Ovary (tissue), 9 donors: Measurements from ENCODE around the gene ZNF746. TPM values are rescaled to one million over a fixed set of nuclear protein-coding genes. Genes with fewer than 3 reads are reported as not detected.

Experiments used
- DNase-seq, 5 donors: peaks; one replicate each; pipeline ENCODE4 v3.0.0-alpha.2; 2019 to 2020
- H3K27ac ChIP-seq, 2 donors: fragments of 200-600 bp; one replicate each; pipeline versions ENCODE4 v1.5.1 to v1.8.0; 2019 to 2022
- H3K27me3 ChIP-seq: fragments of 200-600 bp; one replicate; pipeline ENCODE4 v1.8.0; 2022
- H3K36me3 ChIP-seq: fragments of 200-600 bp; sonication (generic); one replicate; pipeline ENCODE4 v1.5.1; 2019
- H3K4me1 ChIP-seq: one replicate; pipeline ENCODE4 v1.8.1; 2013; ENCODE audit warnings: mild to moderate bottlenecking, moderate library complexity; ENCODE audit not compliant: insufficient read depth
- H3K4me3 ChIP-seq: fragments of 200-600 bp; sonication (generic); one replicate; pipeline ENCODE4 v1.5.1; 2017
- H3K9me3 ChIP-seq, 2 donors: fragments of 200-600 bp in 1 of 2; sonication (generic) in 1 of 2; one replicate each; pipeline versions ENCODE4 v1.5.1 to v1.8.1; 2013 to 2019; ENCODE audit warnings: mild to moderate bottlenecking in 1 of 2, moderate library complexity in 1 of 2
- EP300 ChIP-seq: sonication (generic); formaldehyde crosslinking; IDR thresholded peaks from one replicate; pipeline ENCODE4 v1.6.1; 2017; ENCODE audit warnings: antibody characterized with exemption
- POLR2A ChIP-seq: fragments of 450-650 bp; IDR thresholded peaks from one replicate; pipeline ENCODE4 v1.6.1; 2017; ENCODE audit warnings: antibody characterized with exemption, mild to moderate bottlenecking, moderate library complexity
- WGBS, 3 donors: extraction: QIAGEN DNeasy Blood & Tissue Kit in 1 of 3; methylation state at CpG; one replicate each; pipeline versions ENCODE4 v1.1.5 to v1.1.7; 2013 to 2017; 5-methylcytosine and 5-hydroxymethylcytosine counted together
- intact Hi-C, 4 donors: fragments of 100-400 bp; cut with DNase I; formaldehyde crosslinking; loops; one replicate each; pipeline versions ENCODE4 v1.11.0 to v1.15.1; 2022 to 2023
- polyA plus RNA-seq, 2 donors: library from polyadenylated mRNA; stranded (reverse); fragments of 200-250 nt in 1 of 2; fragments of 350-450 nt in 1 of 2; fragmentation: Illumina TruSeq in 1 of 2; extraction: RNeasy Lipid Tissue Mini Kit (QIAGEN cat#74804) in 1 of 2; gene quantifications; one replicate each; pipeline ENCODE4 v1.2.3, GENCODE V29; 2013 to 2014
- total RNA-seq, 7 donors: library from RNA; depleted of rRNA in 2 of 7; stranded (reverse); fragments of >200 nt in 2 of 7; fragmentation: NEBNext Ultra II Directional in 3 of 7; extraction: Animal tissue kit (Norgen Biotek cat#: 25700) in 3 of 7; gene quantifications; one replicate each; pipeline versions ENCODE4 v1.1.0 to v1.2.4, GENCODE V29; 2016 to 2023
- TF ChIP-seq, protein P1 (sequence below), 3 donors: fragments of 450-650 bp in 2 of 3; fragments of 200-600 bp in 1 of 3; IDR thresholded peaks; one replicate each; pipeline versions ENCODE4 v1.5.1 to v1.8.0; 2016 to 2022; ENCODE audit warnings: antibody characterized with exemption in 3 of 3, mild to moderate bottlenecking in 1 of 3
- donor health status: DM: no; HTN: no; CAD: no; lungs with moderate emphysema.
- donor health status: DM: no; HTN: no; CAD: no.
- donor health status: Bipolar disorder and iron deficiency.
- donor health status: DM: yes; HTN: yes; CAD: no.
- donor health status: DM: no; HTN: no; CAD: no.
- donor health status: DM: yes; HTN: yes; CAD: no.

The ZNF746 gene
- total and polyA plus RNA-seq, 9 donors = 5.9 to 19.3 (median 15.6) TPM

- Histone ChIP-seq H3K27me3 (no peaks in the 10 kb centered on the region), H3K36me3 (no peaks in the 10 kb centered on the region), H3K4me3 (peak within 1 kb of the TSS; percentile 56), H3K9me3 (no peaks in the 10 kb centered on the region), H3K4me1 (peaks cover 9% of the 10 kb centered on the region), H3K27ac (peak within 1 kb of the TSS; percentile 60 to 80)
- no peak for TF ChIP-seq POLR2A
- TF ChIP-seq, protein P1, sequence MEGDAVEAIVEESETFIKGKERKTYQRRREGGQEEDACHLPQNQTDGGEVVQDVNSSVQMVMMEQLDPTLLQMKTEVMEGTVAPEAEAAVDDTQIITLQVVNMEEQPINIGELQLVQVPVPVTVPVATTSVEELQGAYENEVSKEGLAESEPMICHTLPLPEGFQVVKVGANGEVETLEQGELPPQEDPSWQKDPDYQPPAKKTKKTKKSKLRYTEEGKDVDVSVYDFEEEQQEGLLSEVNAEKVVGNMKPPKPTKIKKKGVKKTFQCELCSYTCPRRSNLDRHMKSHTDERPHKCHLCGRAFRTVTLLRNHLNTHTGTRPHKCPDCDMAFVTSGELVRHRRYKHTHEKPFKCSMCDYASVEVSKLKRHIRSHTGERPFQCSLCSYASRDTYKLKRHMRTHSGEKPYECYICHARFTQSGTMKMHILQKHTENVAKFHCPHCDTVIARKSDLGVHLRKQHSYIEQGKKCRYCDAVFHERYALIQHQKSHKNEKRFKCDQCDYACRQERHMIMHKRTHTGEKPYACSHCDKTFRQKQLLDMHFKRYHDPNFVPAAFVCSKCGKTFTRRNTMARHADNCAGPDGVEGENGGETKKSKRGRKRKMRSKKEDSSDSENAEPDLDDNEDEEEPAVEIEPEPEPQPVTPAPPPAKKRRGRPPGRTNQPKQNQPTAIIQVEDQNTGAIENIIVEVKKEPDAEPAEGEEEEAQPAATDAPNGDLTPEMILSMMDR (IDR thresholded peaks at IDR 0.05) = peak in 2 of 3 donors; percentile 43 to 53
- peak; percentile 68 to 85 (median 75) for DNase-seq
- intact Hi-C loops = no loop called here
- 0 to 1% (median 1%) methylated on average over 50 to 64 of the region's 64 CpGs for WGBS, 3 donors
Measured at GRCh38 chr7:149460493-149461277, 36.9 kb downstream of the ZNF746 start, which contains the start of gene ZNF777. ZNF777 (minus strand) TSS chr7:149461062; CDS start chr7:149456022, 5,040 bp downstream.

DNA sequence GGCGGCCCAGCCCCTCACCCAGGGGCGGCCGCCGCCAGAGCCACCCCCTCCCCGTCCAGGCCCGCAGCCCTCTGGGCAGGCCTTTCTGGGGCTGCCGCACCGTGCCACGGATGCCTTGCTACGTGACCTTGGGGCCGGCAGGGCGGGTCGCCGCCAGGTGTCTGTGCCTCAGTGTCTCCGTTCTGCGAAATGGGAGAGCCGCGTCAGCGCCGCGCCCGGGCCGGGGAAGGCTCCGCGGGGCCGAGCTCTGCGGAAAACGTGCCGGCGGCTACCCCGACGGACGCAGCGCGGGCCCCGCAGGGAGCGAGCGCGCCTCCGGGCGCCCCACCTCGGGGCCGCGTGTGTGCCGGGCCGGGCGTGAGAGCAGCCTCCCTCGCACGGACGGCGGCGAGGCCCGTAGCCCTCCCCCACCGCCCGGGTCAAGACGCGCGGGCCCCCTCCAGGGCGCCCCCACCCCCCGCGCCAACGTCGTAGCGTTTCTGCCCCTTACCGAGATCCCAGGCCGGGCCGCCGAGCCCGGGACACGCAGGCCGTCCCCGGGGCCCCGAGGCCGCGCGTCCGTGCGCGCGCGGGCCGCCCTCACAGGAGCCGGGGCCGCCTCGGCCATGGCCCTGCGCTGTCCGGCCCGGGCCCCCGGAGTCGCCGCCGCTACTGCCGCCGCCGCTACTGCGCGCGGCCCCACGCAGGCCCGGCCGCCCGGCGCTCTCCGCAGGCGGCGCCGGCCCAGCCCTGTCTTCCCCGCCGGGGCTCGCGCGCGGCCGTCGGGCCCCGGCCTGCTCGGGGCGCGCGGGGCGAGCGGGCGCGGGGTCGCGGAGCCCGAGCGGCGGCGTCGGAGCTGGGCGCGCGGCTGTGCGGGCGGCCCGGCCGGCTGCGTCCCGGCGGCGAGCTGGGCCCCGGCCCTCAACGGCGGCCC, 37.8 kb downstream of the ZNF746 start:
- Histone ChIP-seq H3K9me3 (no peaks in the 10 kb centered on the region), H3K27ac (peak overlapping the region; percentile 39 to 80), H3K4me1 (peaks cover 9% of the 10 kb centered on the region), H3K4me3 (peak overlapping the region; percentile 56), H3K27me3 (no peaks in the 10 kb centered on the region), H3K36me3 (no peaks in the 10 kb centered on the region)
- WGBS, 3 donors = 0% methylated on average over 46 to 145 of the region's 145 CpGs
- intact Hi-C loops = no loop called here
- TF ChIP-seq POLR2A (no peak), EP300 (no peak)
- TF ChIP-seq, protein P1 (IDR thresholded peaks at IDR 0.05) = no peak
- no peak for DNase-seq

- TF ChIP-seq POLR2A (no peak), EP300 (no peak)
- TF ChIP-seq, protein P1 (IDR thresholded peaks at IDR 0.05) = no peak
- WGBS, 3 donors = 5 to 10% (median 7%) methylated on average over 15 to 17 of the region's 17 CpGs
- intact Hi-C loops = no loop called here
- Histone ChIP-seq H3K27ac (peak overlapping the region; percentile 39 to 50), H3K4me3 (peak overlapping the region; percentile 56), H3K9me3 (no peaks in the 10 kb centered on the region), H3K4me1 (peaks cover 9% of the 10 kb centered on the region), H3K27me3 (no peaks in the 10 kb centered on the region), H3K36me3 (no peaks in the 10 kb centered on the region)
- DNase-seq = no peak
Measured at GRCh38 chr7:149459201-149459539, 38.4 kb downstream of the ZNF746 start.

DNA sequence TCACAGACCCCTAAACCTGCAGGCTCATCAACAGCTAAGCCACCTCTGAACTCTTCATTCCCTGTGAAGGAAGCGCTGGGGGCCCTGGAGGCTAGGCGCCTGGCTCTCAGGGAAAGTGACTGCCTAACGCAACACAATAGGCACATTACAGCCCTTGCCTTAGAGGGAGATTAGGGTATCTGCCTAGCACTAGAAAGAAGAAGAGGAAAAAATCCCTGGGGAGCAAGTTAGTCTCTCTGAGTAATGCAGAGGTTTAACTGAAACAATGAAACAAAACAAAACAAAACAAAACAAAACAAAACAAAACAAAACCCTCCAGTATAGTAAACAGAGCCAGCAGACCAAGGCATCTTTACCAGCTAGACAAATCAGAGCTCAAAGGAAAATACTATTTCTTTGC, 39.4 kb downstream of the ZNF746 start:
- peaks cover 9% of the 10 kb centered on the region for H3K4me1 ChIP-seq
- H3K4me3 ChIP-seq = no peak overlapping the region
- intact Hi-C loops = no loop called here
- DNase-seq = no peak
- 80 to 84% (median 82%) methylated on average over 3 of the region's 3 CpGs for WGBS, 3 donors
- no peak overlapping the region for H3K27ac ChIP-seq
- no peaks in the 10 kb centered on the region for H3K36me3 ChIP-seq
- H3K27me3 ChIP-seq = no peaks in the 10 kb centered on the region
- H3K9me3 ChIP-seq = no peaks in the 10 kb centered on the region
- TF ChIP-seq EP300 = no peak
